ENCODE data around the gene SMIM23. TPM values are rescaled to one million over a fixed set of nuclear protein-coding genes. Genes with fewer than 3 reads are reported as not detected.
"Not testable (repeated sequence)": the region's sequence is repeated elsewhere in the genome, so short reads cannot be mapped to it uniquely, and the experiment has no call there.

SMIM23 gene
- total RNA-seq, 1 donor from 2014 or later = not detected

- DNase-seq = no peak
Measured at GRCh38 chr5:171774418-171774817, 11.2 kb upstream of the SMIM23 start.

- no peak for DNase-seq
Measured at GRCh38 chr5:171776213-171776612, 9.4 kb upstream of the SMIM23 start.

GRCh38 chr5:171776770-171777759 is 8.6 kb upstream of the SMIM23 start:
- DNase-seq = no peak

DNA sequence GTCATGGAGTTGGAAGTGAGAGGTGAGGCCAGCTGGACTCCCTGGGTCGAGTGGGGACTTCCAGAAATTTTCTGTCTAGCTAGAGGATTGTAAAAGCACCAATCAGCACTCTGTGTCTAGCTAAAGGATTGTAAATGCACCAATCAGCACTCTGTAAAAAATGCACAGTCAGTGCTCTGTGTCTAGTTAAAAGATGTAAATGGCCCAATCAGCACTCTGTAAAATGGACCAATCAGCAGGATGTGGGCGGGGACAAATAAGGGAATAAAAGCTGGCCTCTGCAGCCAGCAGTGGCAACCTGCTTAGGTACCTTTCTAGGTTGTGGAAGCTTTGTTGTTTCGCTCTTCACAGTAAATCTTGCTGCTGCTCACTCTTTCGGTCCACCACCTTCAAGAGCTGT is 3.9 kb upstream of the SMIM23 start:
- not testable (repeated sequence) for DNase-seq

- DNase-seq = no peak
Measured at GRCh38 chr5:171782332-171782966, 3.2 kb upstream of the SMIM23 start.

DNA sequence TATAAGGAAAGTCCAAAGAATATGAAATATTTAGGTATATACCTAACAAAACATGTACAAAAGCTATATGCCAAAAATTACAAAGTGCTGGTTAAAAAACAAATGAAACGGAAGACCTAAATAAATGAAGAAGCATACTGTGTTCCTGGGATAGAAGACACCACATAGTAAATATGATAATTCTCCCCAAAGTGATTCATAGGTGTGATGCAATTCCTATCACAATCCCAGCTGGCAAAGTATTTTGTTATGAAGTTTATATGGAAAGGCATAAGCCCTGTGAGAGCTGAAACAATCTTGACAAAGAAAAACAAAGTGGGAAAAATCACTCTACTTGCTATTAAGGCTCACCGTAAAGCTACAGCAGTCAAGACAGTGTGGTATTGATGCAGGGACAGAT is 2.6 kb upstream of the SMIM23 start:
- no peak for DNase-seq

GRCh38 chr5:171789353-171789752 is 3.7 kb downstream of the SMIM23 start:
- no peak for DNase-seq

GRCh38 chr5:171790408-171790807 is 4.8 kb downstream of the SMIM23 start:
- no peak for DNase-seq

- no peak for DNase-seq
Measured at GRCh38 chr5:171794470-171794960, 8.9 kb downstream of the SMIM23 start.

DNA sequence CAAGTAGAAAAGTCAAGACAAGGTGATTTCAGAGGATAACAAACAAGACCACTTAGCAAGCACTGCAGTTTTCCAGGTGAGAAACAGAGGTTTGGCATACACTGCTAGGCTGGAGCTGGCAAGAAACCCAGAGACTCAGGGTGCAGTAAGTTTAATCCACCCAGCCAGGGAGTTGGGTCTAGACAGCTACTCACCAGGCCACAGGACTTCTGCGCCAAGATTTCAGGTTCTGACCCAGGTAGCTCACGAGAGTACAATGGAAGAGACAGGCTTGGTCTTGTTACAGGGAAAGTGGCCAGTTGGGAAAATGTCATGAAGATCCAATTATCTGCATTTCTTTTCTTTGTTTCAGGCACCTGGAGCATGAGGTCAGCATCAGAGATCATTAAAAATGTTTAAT is 9.8 kb downstream of the SMIM23 start:
- DNase-seq = no peak

- no peak for DNase-seq
Measured at GRCh38 chr5:171796436-171796835, 10.8 kb downstream of the SMIM23 start.

DNA sequence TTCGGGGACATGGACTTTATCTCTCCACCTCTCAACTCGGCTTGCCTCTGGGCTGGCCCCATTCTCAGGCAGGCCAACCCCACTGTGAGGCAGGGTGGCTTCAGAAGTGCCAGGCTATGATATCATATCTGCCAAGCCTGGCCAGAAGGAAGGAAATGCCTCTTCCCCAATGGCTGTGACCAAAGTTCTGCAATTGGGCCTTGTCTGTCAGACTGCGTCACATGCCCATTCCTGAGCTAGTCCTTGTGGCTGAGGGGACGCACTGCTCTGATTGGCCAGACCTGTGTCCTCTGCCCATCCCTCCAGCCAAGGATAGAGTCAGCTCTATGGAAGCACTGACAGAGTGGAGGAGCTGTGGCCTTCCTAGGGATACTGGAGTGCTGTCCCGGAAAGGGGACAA is 11.9 kb downstream of the SMIM23 start:
- DNase-seq = no peak

GRCh38 chr5:171798418-171798817 is 12.8 kb downstream of the SMIM23 start:
- DNase-seq = no peak

GRCh38 chr5:171801839-171802238 is 16.2 kb downstream of the SMIM23 start:
- no peak for DNase-seq

GRCh38 chr5:171805746-171806145 is 20.1 kb downstream of the SMIM23 start:
- DNase-seq = no peak

DNA sequence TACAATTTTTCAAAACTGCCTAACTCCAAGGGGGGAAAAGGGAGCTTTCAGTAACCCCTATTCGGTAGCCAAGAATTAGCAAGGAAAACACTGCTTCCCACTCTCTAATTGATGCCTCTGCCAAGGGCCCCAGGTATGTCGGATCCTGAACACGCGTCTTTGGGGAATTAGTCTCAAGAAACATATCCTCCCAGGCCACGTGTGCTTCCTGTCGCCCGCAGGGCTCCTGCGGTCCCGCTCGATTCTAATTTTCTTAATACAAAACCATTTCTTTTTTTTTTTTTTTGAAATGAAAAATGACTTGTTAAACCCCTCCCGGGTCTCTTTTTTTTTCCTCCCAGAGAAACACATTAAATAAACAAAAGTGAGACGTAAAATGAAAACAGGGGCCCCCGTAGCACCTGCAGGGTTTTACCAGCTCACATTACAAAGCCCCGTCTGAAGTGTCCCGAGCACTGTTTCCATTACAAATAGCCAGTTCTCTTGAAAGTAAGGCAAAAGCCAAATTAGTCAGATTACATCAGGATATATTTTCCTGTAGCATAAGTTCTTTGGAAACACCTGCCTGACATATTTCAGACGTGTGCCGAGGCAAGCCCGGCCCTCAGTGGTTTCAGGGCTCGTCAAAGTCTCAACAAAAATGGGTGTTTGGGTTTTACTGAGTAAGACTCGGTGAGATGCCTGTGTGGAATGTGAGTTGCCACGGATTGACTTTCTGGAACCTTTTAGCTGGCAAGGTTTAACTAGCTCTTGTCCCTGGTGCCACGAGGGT is 21.5 kb downstream of the SMIM23 start:
- peak; percentile 70 for DNase-seq

- no peak for DNase-seq
Measured at GRCh38 chr5:171808453-171808852, 22.8 kb downstream of the SMIM23 start.

- no peak for DNase-seq
Measured at GRCh38 chr5:171808951-171809350, 23.3 kb downstream of the SMIM23 start.

DNA sequence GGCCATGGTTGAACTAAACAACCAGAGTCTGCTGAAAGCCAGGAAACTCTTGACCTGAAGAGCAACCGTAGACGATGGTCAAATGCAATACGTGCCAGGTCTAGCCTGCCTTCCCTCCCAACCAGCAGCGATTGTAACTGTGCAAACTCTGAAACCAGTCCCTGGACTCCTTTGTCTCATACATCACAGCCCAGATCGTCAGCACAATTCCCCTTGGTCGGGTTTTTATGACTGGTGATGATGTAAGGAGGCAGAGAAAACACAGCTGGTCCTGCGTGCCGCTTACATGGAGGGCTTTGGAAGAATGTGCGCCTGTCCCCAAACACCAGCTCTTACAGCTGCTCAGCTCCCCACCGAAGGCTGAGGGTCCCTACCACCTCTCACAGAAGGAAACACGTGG is 24.6 kb downstream of the SMIM23 start:
- DNase-seq = peak; percentile 8

DNA sequence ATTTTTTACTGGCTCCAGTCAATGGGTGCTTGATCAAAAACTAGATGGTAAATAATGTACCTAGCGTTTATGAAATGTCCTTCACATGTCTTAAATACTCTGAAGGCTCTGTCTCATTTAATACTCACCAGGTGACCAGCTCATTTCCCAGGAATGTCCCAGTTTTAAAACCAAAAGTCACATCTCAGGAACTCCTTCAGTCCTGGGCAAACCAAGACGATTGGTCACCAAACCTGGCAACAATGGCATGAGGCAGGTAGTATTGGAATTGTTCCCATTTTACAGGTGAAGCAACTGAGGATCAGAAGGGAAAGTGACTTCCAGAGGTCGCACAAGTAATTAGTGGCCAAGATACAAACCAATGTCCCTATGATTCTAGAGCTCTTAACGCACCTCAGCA is 27.7 kb downstream of the SMIM23 start:
- no peak for DNase-seq

- no peak for DNase-seq
Measured at GRCh38 chr5:171813813-171814490, 28.3 kb downstream of the SMIM23 start.

- DNase-seq = no peak
Measured at GRCh38 chr5:171816666-171817065, 31.0 kb downstream of the SMIM23 start.
